ENCODE measurements around the gene BLM.
"Not testable (repeated sequence)": the region's sequence is repeated elsewhere in the genome, so short reads cannot be mapped to it uniquely, and the experiment has no call there.

The BLM gene

DNA sequence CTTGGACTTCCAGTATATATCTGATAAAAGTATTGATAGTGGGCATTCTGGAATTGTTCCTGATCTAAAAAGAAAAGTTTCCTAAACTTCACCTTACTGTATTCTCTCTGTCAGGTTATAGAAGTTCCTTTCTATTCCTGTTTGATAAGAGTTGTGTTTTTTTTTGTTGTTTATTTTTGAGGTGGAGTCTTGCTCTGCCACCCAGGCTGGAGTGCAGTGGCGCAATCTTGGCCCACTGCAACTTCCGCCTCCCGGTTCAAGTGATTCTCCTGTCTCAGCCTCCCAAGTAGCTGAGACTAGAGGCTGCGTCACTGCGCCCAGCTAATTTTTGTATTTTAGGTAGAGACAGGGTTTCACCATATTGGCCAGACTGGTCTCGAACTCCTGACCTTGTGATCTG is 13.1 kb downstream of the BLM start:
- FAIRE-seq: no peak

DNA sequence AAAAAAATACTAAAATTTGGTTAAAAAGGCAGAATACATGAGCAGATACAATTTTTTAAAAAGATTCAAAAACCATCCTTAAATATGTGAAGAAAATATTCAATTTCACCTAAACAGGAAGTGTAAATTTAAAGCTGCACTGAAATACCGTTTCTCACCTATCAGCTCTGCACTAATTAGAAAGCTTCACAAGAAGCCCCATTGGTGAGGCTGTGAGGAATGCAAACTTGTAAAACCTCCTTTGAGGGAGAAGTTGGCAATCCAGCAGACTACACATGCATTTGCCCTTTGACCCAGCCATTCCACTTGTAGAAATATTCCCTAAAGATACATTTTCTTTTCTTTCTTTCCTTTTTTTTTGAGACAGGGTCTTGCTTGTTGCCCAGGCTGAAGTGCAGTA is 18.8 kb downstream of the BLM start:
- no peak for FAIRE-seq
- no peak for DNase-seq (ENCODE audit: low spot score)

More for the DNA sequence above, 13.1 kb downstream of the BLM start:
- DNase-seq (ENCODE audit: low spot score): no peak

DNA sequence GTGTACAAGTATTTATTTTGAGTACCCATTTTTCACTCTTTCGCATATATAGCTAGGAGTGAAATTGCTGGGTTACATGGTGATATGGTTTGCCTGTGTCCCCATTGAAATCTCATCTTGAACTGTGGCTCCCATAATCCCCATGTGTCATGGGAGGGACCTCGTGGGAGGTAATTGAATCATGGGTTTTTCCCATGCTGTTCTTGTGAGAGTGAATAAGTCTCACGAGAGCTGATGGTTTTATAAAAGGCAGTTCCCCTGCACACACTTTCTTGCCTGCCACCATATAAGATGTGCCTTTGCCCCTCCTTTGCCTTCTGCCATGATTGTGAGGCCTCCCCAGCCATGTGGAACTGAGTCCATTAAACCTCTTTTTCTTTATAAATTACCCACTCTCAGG is 23.4 kb downstream of the BLM start:
- not testable (repeated sequence) for DNase-seq (ENCODE audit: low spot score); FAIRE-seq

DNA sequence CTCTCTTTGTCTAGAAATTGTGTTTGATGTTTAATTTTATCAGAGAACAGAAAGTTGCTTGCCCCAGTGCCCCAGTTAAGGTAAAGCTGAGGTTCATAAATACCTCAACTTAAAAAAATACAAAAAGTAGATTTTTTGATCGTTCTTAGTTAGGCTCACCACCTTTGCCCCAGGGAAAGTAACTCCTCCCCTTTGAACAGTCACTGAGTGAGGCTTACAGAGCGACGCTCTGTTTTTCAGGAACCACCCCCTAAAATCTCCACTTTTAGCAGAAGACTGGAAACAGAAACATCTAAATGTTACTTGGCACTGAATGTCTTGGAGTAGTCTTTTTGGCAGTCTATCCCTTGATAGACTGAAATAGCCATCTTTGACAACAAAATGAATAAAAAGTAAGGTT is 24.9 kb downstream of the BLM start:
- DNase-seq (ENCODE audit: low spot score) (no peak), FAIRE-seq (no peak)

DNA sequence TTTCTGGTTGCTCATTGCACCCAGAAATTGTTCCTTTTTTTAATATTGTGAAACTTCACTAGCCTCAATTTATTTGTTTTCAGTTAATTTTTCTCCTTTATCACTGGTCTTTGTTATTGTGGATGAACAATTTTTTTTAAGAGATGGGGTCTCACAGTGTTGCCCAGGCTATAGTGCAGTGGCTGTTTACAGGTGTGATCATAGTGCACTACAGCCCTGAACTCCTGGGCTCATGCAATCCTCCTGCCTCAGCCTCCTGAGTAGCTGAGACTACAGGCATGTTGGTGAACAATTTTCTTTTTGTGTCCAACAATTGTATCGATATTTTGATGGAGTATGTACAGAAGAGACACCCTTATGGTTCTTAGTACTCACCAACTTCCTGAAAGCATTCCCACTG is 26.3 kb downstream of the BLM start:
- no peak for DNase-seq (ENCODE audit: low spot score)
- no peak for FAIRE-seq

DNA sequence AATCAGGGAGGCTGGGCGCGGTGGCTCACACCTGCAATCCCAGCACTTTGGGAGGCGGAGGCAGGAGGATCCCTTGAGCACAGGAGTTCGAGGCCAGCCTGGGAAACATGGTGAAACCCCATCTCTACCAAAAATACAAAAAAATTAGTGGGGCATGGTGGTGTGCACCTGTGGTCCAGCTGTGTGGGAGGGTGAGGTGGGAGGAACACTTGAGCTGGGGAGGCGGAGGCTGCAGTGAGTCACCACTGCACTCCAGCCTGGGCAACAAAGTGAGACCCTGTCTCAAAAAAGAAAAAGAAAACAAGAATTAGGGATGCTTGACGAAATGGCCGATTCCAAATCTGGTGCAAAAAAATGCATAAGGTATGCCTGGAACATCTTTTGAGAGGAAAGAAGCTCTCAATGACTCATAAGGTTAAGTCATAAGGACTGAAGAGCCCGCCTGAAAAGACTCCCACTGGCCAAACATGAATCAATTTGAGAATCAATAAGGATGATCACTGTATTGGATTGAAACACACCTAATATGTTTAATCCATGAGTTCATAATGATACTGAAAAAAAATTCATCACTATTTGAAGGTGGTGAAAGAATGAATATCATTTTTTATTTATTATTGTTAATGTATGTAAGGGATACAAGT is 27.7 kb downstream of the BLM start:
- no peak for FAIRE-seq

DNA sequence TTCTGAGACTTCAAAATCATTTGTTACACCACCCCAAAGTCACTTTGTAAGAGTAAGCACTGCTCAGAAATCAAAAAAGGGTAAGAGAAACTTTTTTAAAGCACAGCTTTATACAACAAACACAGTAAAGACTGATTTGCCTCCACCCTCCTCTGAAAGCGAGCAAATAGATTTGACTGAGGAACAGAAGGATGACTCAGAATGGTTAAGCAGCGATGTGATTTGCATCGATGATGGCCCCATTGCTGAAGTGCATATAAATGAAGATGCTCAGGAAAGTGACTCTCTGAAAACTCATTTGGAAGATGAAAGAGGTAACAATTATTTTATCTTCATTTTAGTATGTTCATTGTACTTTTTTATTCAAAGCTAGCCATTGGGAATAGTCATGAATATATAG is 32.6 kb downstream of the BLM start:
- FAIRE-seq: no peak
- DNase-seq (ENCODE audit: low spot score): no peak

More for the DNA sequence above, 27.7 kb downstream of the BLM start:
- DNase-seq (ENCODE audit: low spot score): no peak

DNA sequence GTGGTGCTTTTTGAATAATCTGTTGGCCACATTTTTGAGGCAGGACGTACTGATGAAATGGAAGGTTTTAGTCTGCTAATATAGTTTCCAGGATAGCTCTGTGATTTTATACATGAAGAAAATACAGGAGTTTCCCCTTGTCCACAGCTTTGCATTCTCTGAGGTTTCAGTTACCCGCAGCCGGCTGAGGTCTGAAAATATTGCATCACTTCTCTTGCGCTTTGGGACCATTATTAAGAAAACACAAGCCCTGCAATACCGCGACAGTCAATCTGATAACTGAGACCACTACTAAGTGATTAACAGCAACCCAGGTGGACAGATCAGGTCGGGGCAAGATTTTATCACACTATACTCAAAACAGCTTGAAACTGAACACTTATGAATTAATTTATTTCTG is 33.0 kb downstream of the BLM start:
- no peak for DNase-seq (ENCODE audit: low spot score)
- FAIRE-seq: no peak

DNA sequence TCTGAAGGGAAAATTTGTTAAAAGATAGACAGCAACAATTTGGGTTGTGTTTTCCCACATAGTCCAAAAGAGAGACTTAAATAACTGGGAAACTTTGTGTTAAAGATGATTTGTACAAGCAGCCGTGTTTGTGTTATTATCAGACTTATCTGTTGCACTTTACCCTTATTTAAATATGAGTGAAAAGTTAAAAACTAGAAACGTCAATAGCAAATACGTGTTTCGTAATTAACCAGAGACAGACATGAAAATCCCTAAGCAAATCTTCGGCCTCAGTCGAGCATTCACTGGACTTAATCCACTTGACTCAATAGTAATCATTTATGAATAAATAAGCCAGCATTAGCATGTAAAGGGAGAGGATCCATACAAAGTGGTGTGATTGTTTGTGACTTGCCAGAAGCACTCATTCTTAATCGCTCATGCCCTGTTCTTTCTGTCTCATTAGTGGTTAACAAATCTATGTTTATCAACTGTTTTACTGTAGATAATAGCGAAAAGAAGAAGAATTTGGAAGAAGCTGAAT is 34.2 kb downstream of the BLM start:
- FAIRE-seq: no peak
- no peak for DNase-seq (ENCODE audit: low spot score)

DNA sequence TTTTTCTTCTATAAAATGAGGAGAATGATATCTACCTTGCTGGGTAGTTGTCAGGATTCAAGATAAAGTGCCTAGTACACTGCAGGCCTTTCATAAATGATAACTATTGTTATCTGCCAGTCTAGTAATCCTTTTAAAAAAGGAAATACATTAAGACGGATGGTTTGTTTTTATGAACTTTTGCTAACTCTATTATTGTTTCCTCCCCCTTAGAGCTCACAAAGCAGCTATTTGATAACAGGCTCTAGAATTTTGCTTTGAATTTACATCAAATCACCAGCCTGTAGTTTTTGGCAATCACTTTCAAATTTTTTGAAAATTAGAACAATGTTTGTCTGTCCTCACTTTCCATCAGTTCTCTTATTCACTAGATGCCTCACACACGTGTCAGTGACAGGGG is 39.8 kb downstream of the BLM start:
- no peak for FAIRE-seq
- DNase-seq (ENCODE audit: low spot score): no peak

DNA sequence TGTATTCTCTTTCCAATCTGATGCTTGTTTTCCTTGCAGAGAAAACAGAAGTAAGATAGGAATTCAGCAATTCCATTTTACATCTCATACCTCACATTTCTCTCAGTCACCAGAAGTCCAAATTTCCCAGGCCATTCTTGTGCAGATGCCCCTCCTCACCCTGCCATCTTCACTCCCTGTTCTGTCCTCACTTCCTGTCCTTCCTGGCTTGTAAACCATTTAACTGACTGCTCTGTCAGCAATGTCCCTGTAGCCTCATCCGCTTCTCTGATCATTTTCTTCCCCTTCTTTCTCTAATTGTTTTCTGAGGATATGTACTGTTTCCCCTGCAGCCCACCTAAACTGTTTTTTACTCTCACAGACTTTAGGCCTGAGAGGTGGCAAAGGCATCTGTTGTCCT is 40.3 kb downstream of the BLM start:
- DNase-seq (ENCODE audit: low spot score) (no peak), FAIRE-seq (no peak)

DNA sequence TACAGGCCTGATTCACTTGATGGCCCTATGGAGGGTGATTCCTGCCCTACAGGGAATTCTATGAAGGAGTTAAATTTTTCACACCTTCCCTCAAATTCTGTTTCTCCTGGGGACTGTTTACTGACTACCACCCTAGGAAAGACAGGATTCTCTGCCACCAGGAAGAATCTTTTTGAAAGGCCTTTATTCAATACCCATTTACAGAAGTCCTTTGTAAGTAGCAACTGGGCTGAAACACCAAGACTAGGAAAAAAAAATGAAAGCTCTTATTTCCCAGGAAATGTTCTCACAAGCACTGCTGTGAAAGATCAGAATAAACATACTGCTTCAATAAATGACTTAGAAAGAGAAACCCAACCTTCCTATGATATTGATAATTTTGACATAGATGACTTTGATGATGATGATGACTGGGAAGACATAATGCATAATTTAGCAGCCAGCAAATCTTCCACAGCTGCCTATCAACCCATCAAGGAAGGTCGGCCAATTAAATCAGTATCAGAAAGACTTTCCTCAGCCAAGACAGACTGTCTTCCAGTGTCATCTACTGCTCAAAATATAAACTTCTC is 43.6 kb downstream of the BLM start:
- DNase-seq (ENCODE audit: low spot score) (no peak), FAIRE-seq (no peak)

DNA sequence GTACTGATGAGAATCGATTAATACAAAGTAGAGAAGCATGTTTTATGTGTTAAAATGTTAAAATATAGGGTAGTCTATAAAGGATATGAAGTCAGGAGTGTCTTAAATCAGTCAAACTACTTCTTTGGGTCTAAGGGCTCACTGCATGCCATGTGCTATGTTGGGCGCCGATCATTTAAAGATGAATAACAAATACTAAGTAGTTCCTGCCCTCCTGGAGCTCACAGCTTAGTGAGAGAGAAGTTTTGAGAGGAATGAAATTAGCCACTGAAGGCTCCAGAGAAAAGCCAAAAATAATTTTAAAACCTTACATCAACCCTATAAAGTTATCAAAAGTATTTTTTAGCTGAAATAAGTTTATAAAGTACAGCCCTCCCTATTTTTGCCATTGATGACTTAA is 44.5 kb downstream of the BLM start:
- FAIRE-seq (no peak), DNase-seq (ENCODE audit: low spot score) (no peak)

DNA sequence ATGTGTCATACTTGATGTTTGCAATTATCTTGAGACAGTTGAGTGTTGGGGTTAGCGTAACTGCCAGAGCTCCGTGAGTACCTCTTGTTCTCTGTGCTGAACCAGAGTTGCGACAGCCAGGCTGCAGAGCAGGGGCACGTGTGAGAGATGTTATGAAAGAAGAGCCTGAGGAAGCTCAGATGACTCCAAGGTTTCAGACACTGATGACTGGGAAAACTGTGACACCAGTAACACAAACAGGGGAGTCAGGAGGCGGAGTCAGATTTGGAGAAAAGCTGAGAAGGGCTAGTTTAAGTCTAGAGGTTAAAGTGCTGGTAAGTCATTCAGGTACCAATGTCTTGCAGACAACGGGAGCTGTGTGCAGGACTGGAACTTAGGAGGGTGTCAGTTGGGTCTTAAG is 45.0 kb downstream of the BLM start:
- FAIRE-seq: no peak
- DNase-seq (ENCODE audit: low spot score): no peak

DNA sequence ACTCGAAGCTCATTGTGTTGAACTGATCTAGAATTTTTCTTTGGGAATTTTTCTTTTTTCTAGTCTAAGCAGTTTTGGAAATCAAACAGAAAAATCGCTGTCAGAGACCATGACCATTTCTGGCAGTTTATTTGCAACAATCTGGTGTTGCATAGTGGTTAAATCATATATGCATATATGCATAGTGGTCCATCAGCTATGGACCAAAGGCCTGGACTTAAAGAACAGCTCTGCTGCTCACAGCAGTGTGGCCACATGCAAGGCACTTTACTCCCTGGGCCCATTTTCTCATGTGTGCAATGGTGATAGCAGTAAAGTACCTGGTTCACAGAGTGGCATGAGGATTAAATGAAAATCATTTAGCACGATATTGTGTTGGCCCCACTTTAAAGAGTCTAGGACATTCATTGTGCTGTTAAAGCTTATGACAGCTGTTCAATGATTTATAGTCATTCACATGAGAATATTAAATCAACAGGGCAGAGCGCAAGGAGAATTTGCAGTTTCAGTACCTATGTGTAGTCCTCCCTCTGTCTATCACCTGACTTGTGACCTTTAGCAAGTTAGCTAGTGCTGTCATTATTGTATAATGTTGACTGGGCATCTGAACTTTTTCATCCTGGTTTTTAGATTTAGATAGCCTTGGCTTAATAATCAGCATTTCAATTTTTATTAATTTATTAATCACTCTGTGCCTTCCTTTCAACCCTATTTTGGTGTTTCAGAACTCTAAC is 46.4 kb downstream of the BLM start:
- DNase-seq (ENCODE audit: low spot score) (no peak), FAIRE-seq (no peak)

DNA sequence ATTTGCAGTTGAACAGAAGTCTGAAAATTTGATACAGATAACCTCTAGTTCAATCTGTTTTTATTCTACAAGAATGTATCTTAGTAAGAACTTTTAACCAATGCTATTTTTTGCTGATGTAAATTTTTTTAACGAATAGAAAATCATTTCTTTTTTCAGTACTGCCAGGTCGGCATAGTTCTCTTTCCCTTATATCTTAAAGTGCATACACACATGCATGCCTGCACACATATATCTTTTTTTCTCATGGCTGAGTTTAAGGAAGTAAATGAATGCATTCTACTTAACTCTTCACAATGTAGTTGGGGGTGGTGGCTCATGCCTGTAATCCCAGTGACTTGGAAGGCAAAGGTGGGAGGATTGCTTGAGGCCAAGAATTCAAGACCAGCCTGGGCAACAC is 48.4 kb downstream of the BLM start:
- FAIRE-seq: no peak
- no peak for DNase-seq (ENCODE audit: low spot score)

DNA sequence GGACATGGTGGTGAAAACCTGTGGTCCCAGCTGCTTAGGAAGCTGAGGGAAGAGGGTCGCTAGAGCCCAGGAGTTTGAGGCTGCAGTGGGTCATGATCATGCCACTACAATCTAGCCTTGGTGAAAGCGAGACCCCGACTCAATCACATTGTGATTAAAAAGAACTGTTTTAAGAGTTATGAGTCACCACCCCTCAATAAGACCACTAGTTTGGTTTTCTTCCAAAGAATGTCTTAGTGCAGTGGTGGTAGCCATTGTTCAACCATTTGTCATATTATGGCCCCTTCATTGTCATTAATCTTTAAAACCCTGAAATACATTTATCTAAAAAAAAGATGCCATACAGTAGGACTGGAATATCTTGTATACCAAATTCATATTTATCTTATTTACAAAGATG is 48.8 kb downstream of the BLM start:
- FAIRE-seq: no peak

DNA sequence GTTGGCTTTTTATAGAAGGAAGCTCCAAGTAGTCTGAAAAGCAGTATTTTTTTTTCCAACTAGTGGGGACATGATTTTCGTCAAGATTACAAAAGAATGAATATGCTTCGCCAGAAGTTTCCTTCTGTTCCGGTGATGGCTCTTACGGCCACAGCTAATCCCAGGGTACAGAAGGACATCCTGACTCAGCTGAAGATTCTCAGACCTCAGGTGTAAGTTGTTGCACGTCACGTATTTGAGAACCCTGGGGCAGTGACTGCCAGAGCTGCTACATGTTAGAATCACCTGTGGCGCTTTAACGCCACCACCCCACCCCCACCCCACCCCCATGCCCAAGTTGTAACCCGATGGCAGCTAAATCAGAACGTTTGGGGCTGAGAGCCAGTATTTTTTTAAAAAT is 52.2 kb downstream of the BLM start:
- no peak for FAIRE-seq

More for the DNA sequence above, 48.8 kb downstream of the BLM start:
- no peak for DNase-seq (ENCODE audit: low spot score)

DNA sequence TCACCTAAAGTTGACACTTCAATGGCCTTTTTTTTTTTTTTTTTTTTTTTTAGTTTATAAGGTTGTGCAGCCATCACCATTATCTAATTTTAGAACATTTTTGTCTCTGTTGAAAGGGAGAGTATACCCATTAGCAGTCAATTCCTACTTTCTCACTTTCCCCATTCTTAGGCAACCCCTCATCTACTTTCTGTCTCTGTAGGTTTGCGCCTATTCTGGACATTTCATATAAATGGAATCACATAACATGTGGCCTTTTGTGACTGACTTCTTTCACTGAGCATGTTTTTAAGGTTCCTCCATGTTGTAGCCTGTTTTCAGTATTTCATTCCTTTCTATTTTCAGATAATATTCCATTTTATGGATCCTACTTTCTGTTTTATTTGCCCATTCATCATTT is 56.3 kb downstream of the BLM start:
- DNase-seq (ENCODE audit: low spot score): no peak
- no peak for FAIRE-seq

More for the DNA sequence above, 52.2 kb downstream of the BLM start:
- DNase-seq (ENCODE audit: low spot score): no peak

DNA sequence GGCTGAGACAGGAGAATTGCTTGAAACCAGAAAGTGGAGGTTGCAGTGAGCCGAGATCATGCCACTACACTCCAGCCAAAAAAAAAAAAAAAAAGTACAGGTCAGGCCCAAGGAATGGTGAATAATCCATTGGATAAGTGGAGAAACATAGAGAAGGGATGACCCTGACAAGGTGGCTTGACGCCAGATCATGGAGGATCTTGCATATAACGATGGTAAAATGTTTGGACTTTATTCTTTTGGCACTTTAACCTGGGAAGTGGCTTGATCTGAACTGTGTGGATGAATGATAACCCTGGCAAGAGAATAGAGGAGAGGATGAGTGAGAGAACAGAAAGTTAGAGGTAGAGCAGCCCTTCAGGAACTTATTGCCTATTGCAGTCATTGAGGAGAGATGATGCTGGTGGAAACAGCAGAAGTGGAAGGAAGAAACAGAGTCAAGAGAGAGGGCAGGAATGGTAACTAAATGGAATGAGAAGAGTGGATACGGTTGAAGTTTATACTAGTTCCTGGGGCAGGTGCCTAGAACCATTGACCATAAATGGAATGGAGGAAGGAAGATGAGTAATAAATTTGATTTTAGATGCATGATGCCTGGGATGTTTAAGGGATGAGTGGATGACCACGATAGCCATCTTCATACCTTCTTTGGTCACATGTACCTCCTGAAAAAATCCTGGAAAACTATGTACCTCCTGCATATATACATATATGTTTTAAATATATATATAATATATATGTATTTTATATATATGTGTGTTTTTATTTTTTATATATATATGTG is 57.8 kb downstream of the BLM start:
- peak; percentile 81 for FAIRE-seq
- DNase-seq (ENCODE audit: low spot score): peak; percentile 67

DNA sequence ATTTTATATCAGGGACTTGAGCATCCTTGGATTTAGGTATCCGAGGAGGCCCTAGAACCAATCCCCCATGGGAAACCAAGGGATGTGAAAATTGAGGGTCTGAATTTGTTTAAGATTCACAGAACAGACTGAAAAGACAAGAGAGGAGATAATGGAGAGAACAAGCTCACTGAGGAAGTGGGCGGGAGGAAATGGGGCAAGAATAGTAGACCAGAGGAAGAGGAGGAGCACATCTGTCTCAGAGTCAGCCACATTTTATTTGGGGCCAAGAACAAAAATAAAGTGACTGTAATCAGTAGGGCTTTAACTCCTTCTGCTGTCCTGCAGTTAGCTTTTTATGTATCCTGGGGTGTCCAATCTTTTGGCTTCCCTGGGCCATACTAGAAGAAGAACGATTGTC is 63.8 kb downstream of the BLM start:
- FAIRE-seq (no peak), DNase-seq (ENCODE audit: low spot score) (no peak)

DNA sequence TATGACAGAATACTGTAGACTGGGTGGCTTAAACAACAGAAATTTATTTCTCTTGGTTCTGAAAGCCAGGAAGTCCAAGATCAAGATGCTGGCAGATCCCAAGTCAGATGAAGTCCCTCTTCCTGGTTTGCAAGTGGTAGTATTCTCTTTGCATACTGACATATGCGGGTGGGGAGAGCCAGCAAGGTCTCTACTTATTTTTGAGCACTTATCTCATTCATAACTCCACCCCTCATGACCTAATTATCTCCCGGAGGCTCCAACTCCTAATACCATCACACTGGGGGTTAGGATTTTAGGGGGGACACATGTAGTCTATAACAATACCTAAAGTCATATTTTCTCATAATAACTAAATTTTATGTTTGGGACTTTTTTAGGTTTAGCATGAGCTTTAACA is 65.3 kb downstream of the BLM start:
- FAIRE-seq: no peak
- DNase-seq (ENCODE audit: low spot score): no peak
